Measurements from ENCODE around the gene CRB2. TPM values are rescaled to one million over a fixed set of nuclear protein-coding genes. Genes with fewer than 3 reads are reported as not detected.

Gene CRB2
- total and polyA plus RNA-seq, 2 of the 13 experiments (the other 11 are each of a cell fraction or from before 2014, with no cell fraction given) = 0.01 to 0.29 TPM

- no peak for TF ChIP-seq MXI1 (IDR thresholded peaks at IDR 0.05; ENCODE audit: borderline replicate concordance, low read depth, low read length)
These were observed 60.2 kb downstream of the CRB2 start (continued) for GRCh38 chr9:123416176-123416575.

- ATAC-seq (no peak), DNase-seq (ENCODE audit: low spot score) (no peak), FAIRE-seq (no peak)
- peaks cover 4 to 17% of the 10 kb centered on the region in 2 experiments for H3K36me3 ChIP-seq (replicated peaks in 1 of 2; ENCODE audit: control insufficient read depth in 1 of 2, insufficient read depth in 2 of 2, low read length in 2 of 2)
- H3K79me2 ChIP-seq (ENCODE audit: insufficient read depth, low read length) = no peaks in the 10 kb centered on the region
- WGBS (ENCODE audit: low lambda C conversion rate) = 98% methylated on average over 5 of the region's 5 CpGs
- H3K27me3 ChIP-seq (ENCODE audit: control insufficient read depth in 1 of 2, insufficient read depth in 2 of 2, low read length in 2 of 2) = no peaks in the 10 kb centered on the region
- BruUV-seq (replicated peaks) = no TSS peak
- H3K9me3 ChIP-seq (ENCODE audit: low read length) = no peaks in the 10 kb centered on the region
- no peak overlapping the region for H2AFZ ChIP-seq (ENCODE audit: low read length)
- CTCF ChIA-PET (ENCODE audit: low intra/inter-chr PET ratio, low total read pairs) = no interaction called here
- H3K27ac ChIP-seq (ENCODE audit: extremely low read length, insufficient read depth, low read length) = no peak overlapping the region
- H3K9ac ChIP-seq (ENCODE audit: insufficient read depth, low read depth, low read length) = no peak overlapping the region
- POLR2A ChIA-PET = no interaction called here
- H4K20me1 ChIP-seq (ENCODE audit: insufficient read depth, low read length) = no peaks in the 10 kb centered on the region
- no peaks in the 10 kb centered on the region for H3K4me1 ChIP-seq (ENCODE audit: insufficient read depth, low read length)
- H3K4me2 ChIP-seq (ENCODE audit: low read depth, low read length) = no peak overlapping the region
- in situ Hi-C loops (cut with HindIII; ENCODE audit: extremely low pct_ligation_motif_present, low pct_unique_long_range_greater_than_20kb) = loop anchor here (25.0 kb wide), 1 partner anchor 620 kb away; no protein-coding TSS in a partner anchor
- H3K4me3 ChIP-seq (replicated peaks in 1 of 3; ENCODE audit: insufficient read depth in 1 of 3, low read depth in 2 of 3, low read length in 3 of 3) = no peak overlapping the region
- intact Hi-C loops (cut with micrococcal nuclease; ENCODE audit: unreplicated experiment) = no loop called here
- no peak for TF ChIP-seq ZMYM3 (CRISPR knock-in tag; IDR thresholded peaks at IDR 0.05)
- TF ChIP-seq TRIM22 (IDR thresholded peaks at IDR 0.05) = no peak
- TF ChIP-seq LCORL (IDR thresholded peaks at IDR 0.05) = no peak
- no peak for TF ChIP-seq LCORL (CRISPR knock-in tag; IDR thresholded peaks at IDR 0.05)
- no peak for TF ChIP-seq TCF12 (IDR thresholded peaks at IDR 0.05)
- no peak for TF ChIP-seq TCF12 (CRISPR knock-in tag; IDR thresholded peaks at IDR 0.05)
- TF ChIP-seq ZUFSP (CRISPR knock-in tag; IDR thresholded peaks at IDR 0.05; ENCODE audit: borderline replicate concordance) = no peak
- TF ChIP-seq ZNF646 (CRISPR knock-in tag; IDR thresholded peaks at IDR 0.05) = no peak
- peak; percentile 34; the same call in 1 of the 2 replicates for TF ChIP-seq CTCF (CRISPR knock-in tag; IDR thresholded peaks at IDR 0.05)
- peak; percentile 59; the same call in 1 of the 2 replicates for TF ChIP-seq ZNF768 (CRISPR knock-in tag; IDR thresholded peaks at IDR 0.05)
These were observed 61.5 kb downstream of the CRB2 start for GRCh38 chr9:123417289-123418051.
